Epithelial cell of proximal tubule (primary cell): ENCODE measurements around the gene SLC2A8. TPM values are rescaled to one million over a fixed set of nuclear protein-coding genes. Genes with fewer than 3 reads are reported as not detected.

Experiments used
- DNase-seq: peaks from one replicate; pipeline ENCODE4 v3.0.0-alpha.2; 2011; ENCODE audit warnings: low read depth
- H3K4me3 ChIP-seq: 2 replicates; pipeline ENCODE4 v1.5.1; 2011; ENCODE audit warnings: low read depth, mild to moderate bottlenecking, low read length
- total RNA-seq: library from RNA; depleted of rRNA; stranded (reverse); fragments of >200 nt; gene quantifications from 2 replicates; pipeline ENCODE4 v1.2.3, GENCODE V29; 2015
- TF ChIP-seq, protein P1 (sequence below): conservative IDR thresholded peaks from 2 replicates; pipeline ENCODE4 v1.5.1; 2012; ENCODE audit warnings: low read depth, mild to moderate bottlenecking, low read length

SLC2A8 gene
- total RNA-seq, 1 donor from 2014 or later: 18.2 TPM

DNA sequence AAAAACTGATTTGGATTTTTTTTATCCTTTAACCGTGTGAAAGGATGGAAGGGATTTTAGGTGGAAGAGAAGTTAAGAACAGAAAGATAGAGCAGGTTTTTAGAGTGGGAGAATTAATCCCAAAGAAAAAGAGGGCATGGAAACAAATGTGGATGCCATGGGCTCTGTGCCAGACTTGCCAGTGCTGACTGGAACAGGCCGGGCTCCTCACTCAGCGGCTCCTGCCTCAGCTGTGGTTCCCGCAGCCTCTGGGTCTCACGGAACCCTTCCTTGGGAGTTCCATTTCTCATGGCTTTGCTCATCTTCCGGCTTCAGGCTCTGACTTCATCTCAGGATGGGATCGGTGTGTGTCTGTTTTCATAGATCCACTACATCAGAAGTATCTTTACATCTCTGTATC is 30.4 kb upstream of the SLC2A8 start:
- H3K4me3 ChIP-seq: no peak overlapping the region
- DNase-seq: no peak
- TF ChIP-seq, protein P1, sequence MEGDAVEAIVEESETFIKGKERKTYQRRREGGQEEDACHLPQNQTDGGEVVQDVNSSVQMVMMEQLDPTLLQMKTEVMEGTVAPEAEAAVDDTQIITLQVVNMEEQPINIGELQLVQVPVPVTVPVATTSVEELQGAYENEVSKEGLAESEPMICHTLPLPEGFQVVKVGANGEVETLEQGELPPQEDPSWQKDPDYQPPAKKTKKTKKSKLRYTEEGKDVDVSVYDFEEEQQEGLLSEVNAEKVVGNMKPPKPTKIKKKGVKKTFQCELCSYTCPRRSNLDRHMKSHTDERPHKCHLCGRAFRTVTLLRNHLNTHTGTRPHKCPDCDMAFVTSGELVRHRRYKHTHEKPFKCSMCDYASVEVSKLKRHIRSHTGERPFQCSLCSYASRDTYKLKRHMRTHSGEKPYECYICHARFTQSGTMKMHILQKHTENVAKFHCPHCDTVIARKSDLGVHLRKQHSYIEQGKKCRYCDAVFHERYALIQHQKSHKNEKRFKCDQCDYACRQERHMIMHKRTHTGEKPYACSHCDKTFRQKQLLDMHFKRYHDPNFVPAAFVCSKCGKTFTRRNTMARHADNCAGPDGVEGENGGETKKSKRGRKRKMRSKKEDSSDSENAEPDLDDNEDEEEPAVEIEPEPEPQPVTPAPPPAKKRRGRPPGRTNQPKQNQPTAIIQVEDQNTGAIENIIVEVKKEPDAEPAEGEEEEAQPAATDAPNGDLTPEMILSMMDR: no peak

DNA sequence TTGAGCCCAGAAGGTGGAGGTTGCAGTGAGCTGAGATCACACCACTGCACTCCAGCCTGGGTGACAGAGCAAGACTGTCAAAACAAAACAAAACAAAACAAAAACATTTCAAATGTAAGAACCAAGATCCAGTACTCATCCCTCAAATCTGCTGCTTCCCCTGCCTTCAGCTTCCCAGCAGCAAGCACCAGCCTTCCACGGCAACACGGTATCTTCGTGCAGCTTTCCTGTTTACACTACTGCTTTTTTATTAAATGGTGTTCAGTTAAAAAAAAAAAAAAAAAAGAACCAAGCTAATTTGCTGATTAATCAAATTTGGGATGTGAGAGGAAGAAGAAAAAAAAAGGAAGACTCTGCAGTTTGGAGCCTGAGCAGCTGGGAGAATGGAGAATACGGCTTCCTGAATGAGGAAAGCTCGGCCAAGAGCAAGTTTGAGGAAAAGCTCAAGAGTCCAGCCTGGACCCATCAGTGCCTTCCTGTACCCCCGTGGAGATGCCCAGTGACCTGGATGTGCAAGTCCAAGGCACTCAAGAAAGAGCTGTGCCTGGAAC is 28.0 kb upstream of the SLC2A8 start:
- TF ChIP-seq, protein P1: no peak

DNA sequence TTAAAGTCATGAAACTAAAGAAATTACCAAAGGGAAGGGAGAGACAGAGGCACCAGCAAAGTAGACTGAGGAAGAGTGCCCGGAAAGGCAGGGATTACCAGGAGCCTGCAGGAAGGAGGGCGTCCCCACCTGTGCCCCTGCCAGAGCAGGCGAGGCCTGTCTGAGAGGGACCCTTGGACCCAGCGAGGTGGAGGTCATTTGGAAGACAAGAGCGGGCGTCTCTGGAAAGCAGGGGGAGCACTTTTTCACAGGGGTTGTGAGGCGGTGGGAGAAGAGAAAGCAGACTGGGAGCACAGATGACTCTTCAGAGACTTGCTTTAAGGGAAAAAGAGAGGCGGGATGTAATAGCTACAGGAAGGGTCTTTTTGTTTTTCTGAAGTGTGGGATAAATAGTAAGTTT is 27.5 kb upstream of the SLC2A8 start:
- no peak overlapping the region for H3K4me3 ChIP-seq
- TF ChIP-seq, protein P1: no peak
- no peak for DNase-seq

More for the DNA sequence above, 28.0 kb upstream of the SLC2A8 start:
- no peak overlapping the region for H3K4me3 ChIP-seq
- no peak for DNase-seq

DNA sequence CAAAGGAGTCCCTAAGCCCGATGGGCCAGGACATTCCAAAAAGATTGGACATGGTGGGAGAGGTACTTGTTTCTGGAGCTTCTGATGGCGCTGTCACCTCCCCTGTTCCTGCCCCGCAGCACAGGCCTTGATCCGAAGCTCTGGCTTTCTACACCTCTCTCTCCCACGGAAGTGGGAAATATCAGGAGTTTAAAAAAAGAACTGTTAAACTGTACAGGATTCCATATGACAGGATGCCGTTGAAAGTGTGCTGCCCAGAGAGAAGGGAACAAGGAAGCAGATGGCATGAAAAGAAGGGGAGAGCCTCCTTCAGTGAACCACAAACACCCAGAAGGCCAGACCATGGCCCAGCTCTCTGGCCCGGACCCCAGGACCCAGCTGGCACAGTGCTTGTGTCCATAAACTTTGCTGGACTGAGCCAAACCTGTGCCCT is 26.8 kb upstream of the SLC2A8 start:
- H3K4me3 ChIP-seq: no peak overlapping the region
- TF ChIP-seq, protein P1: no peak
- DNase-seq: no peak

DNA sequence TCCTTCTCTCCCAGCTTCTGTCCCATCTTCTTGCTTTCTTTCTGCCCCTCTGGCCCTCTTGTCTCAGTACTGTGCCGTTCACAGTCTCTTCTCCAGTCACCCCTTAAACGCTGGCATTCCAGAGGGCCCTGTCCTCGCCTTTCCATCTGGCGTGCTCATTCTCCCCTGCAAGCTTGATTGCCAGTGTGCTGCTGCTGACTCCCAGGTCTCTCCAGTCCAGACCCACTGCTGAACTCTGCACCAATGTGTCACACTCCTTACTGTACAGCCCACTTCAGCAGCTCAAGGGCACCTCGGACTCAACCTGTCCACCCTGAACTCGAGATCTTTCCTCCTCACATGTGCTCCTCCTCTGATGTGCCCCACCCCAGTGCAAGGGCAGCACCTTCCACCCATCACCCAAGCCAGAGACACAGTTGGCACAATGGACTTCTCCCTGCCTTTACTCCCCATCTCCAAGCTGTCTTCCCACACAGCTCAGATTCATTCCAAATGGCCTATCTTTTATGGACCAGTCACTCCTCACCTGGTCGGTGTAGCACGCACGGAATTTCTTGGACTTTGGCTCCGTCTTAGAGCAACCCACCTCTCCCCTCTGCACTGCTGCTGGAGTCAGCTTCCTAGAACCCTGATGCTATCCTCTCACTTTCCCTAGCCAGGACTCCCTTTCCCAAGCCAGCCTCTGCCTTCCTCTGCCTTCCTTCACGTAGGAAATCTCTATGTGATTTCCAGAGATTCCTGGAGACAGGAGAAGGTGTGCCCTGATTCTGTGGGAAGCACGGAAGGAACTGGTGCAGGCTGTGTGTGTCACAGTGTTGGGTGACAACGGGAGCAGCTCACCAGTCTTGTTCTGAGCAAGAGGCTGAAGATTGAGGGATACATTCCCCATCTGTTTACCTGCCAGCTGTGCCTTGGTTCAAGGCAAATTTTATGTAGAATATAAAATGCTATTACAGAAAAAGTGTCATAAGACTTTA is 26.0 kb upstream of the SLC2A8 start:
- TF ChIP-seq, protein P1: no peak
- no peak overlapping the region for H3K4me3 ChIP-seq
- DNase-seq: no peak

DNA sequence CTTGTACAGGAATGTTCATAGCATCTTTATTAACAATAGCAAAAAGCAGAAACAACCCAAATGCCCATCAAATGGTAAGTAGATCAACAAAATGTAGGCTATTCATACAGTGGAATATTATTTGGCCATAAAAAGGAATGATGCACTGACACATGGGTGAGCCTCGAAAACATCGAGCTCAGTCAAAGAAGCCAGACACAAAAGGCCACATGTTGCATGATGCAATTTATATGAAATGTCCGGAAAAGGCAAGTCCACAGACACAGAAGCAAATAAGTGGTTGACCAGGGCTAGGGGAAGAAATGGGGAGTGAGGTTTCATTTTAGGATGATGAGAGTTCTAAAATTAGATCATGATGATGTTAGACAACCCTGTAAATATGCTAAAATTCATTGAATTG is 16.5 kb upstream of the SLC2A8 start:
- TF ChIP-seq, protein P1: no peak
- no peak overlapping the region for H3K4me3 ChIP-seq
- DNase-seq: no peak
